GM19035 (cell line): ENCODE results near the gene SLC17A9.
"Not testable (repeated sequence)": the region's sequence is repeated elsewhere in the genome, so short reads cannot be mapped to it uniquely, and the experiment has no call there.

Experiments used
- ATAC-seq: cut with Tn5 transposase; IDR thresholded peaks from one replicate; pipeline ENCODE4 v1.9.1; 2021; ENCODE audit not compliant: unreplicated experiment

Gene SLC17A9

DNA sequence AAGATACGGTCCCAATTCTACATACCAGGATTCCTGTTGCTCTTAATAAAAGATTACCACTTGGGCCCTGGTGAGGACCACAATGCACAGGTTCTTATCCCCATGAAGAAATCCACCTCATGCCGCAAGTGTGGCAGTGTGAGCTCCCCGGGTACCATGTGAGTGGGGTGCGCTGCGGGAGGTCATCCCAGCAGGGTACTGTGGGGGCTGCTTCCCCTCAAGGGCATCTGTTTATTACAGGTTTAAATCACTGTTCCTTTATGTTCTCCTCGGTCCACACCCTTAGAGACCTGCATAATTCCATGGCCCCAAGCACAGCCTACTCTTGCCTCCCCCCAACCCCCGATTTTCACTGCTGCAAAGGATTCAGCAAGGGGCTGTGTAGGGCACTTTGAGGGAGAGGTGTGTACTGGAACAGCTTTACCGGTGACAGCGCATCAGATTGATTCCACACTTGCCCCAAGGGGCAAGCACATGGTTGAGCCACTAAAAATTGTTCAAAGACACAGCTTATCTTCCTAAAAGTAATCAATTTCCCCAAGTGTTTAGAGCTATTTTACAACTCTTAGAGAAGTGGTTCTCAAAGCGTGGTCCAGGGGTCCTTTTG is 32.4 kb upstream of the SLC17A9 start:
- no peak for ATAC-seq

DNA sequence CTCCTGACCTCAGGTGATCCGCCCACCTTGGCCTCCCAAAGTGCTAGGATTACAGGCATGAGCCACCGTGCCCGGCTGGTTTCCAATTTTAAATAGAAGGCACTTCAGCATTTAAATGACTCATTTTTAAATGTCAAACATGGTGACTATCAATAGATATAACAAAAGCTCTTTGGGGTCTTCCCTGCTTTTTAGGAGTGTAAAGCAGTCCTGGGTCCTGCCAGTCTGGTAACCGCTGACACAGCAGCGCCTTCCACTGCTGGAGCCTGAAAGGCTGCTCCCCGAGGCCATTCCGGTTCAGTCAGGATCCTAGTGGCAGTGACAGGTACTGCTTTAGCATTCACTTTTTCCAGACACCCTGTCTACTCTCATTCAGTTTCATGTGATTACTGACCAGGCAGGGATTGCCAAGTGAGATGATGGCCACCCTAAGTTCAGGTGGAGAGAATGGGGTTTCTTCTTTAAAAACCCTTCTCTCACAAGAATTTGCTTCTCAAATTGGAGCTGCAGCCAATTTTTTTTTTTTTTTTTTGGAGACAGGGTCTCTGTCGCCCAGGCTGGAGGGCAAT is 31.3 kb upstream of the SLC17A9 start:
- no peak for ATAC-seq

DNA sequence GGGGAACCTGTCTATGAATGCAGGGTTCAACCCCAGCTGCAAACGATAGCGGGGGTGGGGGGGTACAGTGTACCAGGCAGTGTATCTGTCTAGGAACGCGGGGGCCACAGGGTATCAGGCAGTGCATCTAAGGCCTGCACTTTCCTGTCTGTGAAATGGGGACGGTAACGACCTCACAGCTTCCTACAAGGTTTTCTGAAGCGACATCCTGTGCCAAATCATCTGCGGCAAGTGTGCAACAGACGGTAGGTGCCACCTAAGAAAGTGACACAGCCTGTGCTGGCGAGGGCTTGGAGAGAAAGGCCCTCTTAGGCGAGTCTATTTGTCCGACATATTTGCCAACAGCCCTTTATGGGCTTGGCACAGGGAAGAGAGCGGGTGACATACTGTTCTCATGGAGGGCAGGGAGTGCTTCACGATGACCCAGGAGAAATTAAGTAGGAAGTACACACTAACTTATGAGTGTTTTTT is 30.0 kb upstream of the SLC17A9 start:
- ATAC-seq = no peak

DNA sequence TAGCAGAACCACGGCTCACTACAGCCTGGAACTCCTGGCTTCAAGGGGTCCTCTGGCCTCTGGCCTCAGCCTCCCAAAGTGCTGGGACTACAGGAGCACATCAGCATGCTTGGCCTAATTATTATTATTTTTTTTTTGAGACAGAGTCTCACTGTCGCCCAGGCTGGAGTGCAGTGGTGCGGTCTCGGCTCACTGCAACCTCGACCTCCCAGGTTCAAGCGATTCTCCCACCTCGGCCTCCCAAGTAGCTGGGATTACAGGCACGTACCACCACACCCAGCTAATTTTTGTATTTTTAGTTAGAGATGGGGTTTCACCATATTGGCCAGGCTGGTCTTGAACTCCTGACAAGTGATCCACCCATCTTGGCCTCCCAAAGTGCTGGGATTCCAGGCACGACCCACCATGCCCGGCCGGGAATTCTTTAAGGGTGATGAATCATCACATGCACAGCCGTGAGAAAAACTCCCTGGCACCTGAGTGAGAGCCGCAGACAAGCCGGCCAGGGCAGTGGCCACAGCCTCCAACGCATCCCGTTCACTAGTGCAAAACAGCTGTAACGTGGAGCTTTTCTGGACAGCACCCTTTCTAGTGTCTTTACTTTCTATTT is 29.3 kb upstream of the SLC17A9 start:
- ATAC-seq = not testable (repeated sequence)

DNA sequence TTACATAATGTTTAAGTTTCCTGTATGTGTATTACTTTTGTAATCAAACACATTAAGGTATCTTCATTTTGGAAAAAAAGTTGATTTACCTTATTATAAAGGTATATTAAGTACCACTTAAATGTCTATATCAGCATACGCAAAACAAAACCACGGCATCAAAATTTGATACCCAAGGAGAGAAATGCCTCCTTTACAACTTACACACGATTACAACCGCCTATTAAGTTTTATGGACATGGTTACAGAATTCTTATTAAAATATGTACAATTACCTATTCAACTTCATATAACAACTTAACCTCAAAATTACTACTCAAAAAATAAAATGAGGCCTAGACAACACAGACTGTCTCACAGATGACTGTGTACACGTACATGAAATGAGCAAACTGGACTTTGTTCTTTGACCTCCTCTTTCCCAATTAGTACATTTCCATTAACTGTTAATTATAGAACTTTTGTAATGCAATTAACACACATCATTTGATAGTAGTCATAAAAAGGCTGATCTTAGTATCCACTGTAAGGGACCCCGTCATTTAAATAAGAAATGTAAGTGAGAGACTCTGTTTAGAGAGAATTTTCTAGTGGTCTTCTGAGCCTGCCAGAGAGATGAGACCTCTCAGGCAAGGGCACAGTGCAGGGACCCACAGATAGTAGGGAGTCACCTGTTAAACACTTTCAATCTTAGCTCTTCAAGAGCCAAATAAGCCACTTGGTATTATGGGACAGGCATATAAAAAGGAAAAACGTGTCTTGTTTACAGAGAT is 28.7 kb upstream of the SLC17A9 start:
- ATAC-seq = no peak

DNA sequence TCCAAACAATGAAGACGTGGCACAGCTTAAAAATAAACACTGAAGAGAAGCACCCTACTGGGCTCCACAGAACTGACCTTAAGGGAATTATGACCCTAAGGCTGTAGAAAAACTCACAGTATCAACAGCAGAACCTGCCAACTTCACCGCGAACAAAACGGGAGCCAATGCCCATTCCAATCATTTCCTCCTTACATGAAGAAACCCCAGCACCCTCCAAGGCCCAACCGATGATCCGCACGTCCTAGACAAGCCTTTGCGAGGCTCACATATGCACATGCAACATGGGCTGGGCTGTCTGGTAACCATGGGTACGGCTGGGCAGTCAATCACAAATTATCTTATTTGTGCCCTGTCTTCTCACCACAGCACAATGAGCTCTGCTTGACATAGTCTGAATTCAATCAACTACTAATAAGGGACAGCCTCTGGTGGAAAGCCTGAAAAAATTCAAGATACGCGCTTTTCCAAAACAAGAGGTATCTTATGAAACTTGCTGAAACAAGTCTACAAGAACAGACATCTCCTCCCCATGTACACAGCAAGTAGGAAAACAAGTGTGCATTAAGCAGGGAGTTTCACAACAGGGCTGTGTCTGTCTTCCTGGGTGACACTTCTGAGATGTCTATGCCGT is 27.9 kb upstream of the SLC17A9 start:
- no peak for ATAC-seq

DNA sequence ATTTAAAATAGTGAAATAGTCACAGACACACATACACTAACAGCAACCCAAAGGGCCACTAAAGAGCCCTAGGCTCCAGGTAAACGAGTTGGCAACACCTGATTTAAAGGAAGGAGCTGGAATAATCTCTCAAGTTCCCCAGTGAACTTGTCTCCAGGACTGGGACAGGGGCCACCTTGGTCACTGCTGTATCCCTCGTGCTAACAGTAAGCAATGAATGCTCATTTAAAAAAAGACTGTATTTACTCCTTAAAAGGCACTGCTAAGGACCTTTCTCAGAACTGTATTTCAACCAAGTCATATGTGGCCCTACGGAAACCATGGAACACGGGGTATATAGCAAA is 27.5 kb upstream of the SLC17A9 start:
- no peak for ATAC-seq

DNA sequence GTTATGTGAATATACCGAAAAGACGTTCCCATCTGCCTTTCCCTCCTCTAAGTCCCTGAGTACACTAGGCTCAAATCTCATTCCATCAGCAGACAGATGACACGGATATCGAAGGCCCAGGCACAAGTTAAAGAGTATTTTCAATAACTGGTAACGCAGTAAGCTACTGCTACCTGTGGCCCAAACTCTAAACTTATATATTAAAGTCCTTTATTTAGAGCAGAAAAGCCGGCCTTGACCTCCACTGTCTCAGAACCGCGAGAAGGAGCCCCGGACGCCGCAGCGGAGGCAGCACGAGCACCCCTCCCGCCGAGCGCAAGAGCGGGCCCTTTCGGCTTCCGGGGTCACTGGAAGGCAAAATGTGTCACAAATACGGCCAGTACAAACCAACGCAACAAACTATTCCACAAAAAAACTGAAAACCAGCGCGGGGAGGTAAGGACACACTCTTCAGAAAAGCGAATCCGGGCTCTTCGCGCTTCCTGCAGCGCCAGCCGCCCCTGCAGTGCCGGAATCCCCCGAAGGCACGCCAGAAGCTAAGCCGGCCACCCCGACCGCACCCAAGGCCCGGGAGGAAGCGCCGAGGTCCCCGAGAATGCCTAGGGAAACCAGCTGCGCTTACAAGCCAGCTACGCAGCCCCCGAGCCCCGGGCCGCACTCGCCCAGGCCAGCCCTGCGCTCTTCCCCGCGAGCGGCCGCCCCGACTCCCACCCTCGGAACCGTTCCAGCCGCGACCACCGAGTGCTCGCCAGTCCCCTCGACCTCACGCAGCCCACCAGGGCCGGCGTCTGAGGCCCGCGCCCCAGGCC is 26.9 kb upstream of the SLC17A9 start:
- ATAC-seq = peak; percentile 22

DNA sequence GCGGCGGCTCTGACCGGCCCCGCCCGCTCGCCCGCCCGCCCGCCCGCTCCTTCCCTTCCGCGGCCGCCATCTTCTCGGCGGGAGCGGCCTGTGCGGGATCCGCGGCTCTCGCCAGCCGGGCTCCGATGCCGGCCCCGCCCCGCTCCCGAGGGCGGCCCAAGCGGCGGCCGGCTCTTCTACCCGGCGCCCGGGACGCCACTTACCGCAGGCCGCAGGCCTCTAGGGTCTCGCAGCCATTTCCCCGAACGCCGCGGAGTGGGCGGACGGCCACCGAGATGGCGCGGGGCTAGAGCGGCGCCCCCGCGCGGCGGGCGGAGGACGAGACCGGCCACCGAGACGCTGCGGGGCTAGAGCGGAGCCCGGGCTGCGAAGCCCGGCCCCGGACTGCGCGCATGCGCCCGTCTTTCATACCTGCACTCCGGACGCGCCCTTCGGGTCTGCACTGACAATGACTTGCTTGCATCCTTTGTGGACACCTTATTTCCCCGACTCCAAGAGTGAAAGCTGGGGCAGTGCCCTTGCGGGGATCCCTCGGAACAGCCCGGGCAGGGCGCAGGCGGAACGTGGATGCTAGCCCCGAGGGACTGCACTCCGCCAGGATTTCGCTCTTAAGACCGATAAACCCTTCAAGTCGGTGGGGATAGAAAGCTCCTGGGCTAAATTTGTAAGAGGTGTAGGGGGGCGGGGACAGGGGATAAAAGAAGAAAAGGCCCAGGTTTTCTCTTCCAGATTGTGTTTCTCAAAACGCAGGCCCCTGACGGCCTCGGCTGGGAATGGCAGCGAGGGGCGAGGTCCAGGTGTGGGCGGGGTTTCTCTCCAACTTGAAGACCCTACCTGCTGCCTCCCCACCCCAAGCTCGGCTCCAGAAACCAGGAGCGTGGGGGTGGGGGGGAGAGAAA is 26.0 kb upstream of the SLC17A9 start, which contains the start of gene DIDO1:
TSS of gene DIDO1 (minus strand) at position 277 of the 899 bp plus-strand sequence.
- peak; percentile 80 for ATAC-seq

DNA sequence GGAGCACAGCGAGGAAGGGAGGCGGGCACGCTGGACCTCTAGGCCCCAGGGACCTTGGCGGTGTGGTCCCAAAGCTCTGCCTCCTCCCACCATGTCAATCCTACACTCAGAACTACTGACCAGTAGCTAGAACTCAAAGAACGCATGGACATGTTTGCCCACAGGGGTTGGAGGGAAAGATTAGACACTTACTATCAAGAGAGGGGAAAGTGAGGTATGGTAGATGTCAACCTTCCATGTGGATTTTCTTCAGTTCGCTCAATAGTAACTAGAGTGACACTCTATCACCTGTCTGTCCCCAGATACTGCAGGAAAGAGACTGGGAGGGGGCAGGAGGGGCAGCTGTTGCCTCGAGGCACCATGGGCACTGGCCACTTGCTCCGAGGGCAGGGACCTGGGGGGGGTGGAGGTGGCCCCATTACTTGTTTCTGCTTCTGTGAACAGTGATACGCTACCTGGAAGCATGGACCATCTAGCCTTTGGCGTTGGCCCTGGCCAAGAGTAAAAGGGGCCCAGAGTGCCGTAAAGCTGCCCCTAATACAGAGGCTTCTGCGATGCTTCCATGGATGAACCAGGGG is 25.3 kb upstream of the SLC17A9 start:
- ATAC-seq = no peak

DNA sequence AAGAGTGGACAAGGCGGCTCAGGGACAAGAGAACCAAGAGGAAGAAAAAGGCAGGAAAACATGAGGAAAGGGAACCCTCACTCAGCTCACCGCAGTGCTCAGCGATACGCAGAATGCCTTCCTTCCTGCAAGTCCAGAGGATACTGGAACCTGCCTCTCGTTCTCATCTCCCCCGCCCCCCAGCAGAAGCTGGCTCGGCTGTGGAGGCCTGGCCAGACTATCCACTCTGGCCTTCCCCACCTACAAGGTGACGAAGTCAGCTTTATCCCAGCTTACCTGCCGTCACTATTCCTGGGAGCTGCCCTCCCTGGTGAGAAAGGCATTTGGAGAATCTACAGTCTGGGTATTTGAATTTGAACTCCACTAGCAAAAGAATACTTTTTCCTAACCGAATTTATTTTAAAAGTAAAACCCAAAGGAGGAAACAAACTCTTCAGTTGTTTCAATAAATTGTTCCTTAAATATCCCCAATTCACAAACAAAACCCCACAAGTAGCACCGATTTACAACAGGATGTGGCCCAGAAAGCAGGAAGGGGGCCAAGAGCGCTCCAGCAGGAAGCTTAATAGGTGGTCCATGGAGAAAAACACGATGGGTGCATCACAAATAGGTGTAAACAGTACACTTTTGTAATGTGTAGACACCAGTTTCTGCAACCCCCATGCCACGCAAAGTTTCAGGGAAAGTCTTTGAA is 24.1 kb upstream of the SLC17A9 start:
- no peak for ATAC-seq

DNA sequence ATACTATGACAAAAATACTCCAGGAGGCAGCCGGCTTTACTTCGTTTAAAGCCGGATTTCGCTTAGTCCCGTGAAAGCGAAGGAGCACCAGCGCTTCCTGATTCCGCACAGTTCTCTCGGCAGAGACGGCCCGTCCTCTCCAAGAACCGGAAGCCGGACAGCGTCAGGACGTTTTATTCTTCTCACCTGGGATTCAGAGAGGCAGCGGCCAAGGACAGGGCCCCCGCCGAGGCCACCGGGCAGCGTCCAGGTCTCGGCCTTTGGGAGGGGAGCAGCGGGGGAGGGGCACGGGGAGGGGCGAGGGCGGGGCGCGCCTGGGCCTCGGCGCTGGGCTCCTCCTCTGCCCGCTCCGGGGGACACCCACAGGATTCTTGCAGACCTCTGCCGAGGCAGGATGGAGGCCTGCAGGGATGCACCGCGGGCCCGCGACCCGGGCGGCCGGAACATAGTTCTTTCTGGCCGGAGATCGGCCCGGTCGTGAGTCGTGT is 23.4 kb upstream of the SLC17A9 start:
- no peak for ATAC-seq

DNA sequence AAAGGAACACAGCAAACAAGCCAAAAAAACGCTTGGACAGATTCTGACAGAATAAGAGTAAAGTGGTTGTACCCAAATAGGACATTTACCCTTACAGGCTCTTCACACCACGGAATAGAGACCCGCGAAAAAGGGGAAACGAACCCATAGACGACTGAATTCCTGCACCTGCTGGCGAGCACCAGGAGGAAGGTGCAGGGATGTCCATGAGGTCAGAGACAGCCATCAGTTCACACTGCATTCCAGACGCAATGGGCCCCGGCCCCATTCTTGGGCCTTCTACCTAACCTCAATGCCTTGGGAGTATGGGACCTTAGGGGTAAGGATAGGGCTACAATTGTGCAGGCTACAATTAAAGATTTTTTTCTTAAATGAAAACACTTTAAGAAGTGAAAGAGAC is 21.0 kb upstream of the SLC17A9 start:
- no peak for ATAC-seq

DNA sequence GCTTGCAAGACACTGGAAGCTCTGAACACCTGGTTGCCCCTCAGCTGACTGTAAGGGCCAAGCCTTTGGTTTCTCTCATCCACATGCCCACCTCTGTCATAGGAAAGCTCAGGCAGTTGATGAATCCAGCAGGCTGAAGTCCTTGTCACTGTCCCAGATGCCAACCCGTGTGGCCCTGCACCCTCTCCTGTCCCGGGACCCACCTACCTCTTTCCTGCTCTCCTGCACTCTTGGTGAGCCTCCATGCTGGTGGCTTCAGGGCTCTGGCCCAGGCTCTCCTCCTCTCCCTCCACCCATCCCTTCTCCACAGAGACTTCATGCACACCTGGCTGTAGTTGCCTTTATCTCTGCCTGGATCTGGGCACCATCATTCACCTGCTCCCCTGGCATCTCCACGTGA is 18.5 kb upstream of the SLC17A9 start:
- ATAC-seq = no peak

DNA sequence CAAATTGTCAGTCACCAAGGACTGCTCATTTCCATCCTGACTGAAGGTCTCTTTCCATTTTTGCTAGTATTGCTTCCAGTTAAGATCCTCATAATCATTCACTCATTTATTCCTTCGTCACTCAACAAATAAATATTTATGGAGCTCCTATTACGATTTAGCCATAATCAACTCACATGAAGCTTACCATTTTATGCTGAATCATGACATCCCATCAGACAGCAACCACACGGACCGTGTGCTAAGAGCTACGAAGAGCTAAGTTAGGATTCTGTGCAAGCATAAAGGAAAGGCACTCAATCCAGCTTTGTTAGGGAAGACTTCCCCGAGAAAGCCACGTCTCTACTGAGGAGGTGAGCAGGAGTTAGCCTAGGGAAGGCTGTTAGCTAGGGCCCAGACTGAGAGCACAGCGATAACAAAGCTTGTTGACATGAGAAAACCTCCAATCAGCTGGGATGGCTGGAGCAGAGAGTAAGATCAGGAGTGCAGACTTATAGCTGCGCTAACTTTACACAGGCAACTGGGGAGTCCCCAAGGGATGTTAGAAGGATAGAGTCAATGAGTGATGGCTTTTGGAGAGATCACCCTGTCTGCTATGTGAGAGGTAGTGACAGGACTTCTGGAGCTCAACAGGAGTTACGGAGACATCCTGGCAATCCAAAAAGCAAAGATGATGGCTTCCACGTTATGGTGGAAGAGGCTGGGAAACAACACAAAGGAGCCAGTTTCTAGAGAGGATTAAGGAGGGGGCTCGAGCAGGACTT is 17.1 kb upstream of the SLC17A9 start:
- no peak for ATAC-seq

DNA sequence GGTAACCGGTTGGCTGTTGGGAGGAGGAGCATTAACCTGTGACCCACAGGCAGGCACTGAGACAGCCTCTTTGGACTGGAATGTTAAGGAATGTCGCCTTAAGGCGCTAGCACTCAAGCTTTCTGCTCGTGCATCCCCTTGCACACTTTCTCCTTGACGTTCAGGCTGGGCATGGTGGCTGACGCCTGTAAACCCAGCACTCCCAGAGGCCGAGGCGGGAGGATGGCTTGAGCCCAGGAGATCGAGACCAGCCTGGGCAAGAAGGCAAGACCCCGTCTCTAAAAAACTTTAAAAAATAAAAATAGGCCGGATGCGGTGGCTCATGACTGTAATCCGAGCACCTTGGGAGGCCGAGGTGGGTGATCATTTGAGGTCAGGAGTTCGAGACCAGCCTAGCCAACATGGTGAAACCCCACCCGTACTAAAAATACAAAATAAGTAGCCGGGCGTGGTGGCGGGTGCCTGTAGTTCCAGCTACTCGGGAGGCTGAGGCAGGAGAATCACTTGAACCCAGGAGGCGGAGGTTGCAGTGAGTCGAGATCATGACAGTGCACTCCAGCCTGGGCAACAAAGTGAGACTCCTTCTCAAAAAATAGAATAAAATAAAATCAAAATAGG is 16.4 kb upstream of the SLC17A9 start:
- no peak for ATAC-seq
